Measurements from ENCODE around the gene COPE. TPM values are rescaled to one million over a fixed set of nuclear protein-coding genes. Genes with fewer than 3 reads are reported as not detected.

COPE gene
- total RNA-seq, 1 experiment from 2014 or later = 408 TPM

DNA sequence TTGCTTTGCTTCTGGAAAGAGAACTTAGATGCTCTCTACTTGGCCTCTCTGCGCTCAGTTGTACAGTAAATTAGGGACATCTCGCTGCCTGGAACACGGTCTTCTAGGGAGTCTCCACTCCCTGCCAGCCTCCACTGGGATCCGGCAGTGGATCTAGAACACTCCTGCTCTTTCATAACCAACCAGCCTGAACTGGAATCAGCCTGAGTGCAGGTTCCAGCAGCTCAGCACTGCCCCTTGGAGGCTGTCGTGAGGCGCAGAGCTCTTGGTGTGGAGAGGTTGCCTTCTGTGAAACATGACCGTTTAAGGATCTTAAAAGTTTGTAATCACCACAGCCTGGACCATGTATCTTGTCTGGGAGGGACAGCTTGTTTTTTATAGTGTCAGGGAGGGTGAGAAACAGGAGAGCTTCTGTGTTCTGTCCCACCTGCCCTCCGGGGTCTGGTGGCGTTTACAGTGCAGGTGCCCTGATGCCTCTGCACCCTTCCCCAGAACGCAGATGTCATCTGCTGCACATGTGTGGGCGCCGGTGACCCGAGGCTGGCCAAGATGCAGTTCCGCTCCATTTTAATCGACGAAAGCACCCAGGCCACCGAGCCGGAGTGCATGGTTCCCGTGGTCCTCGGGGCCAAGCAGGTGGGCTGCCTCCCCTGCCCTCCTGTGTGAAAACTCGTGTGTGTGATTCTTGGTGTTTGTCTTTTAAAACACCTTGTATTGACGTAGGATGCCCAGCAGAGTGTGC, 62.6 kb downstream of the COPE start:
- intact Hi-C loops (cut with micrococcal nuclease) = no loop called here
- peak; percentile 30 for DNase-seq
- Histone ChIP-seq H3K4me3 (ENCODE audit: low read length) (no peak overlapping the region), H3F3A (ENCODE audit: low read length, unreplicated experiment) (no peaks in the 10 kb centered on the region), H3K9me3 (ENCODE audit: low read length) (no peaks in the 10 kb centered on the region), H3K79me2 (ENCODE audit: low read length) (no peaks in the 10 kb centered on the region), H3K27me3 (ENCODE audit: low read length) (no peaks in the 10 kb centered on the region), H3K9ac (ENCODE audit: low read length) (no peak overlapping the region), H3K4me2 (ENCODE audit: low read length) (no peak overlapping the region), H3K36me3 (ENCODE audit: low read depth, low read length) (peaks cover 76% of the 10 kb centered on the region), H3K9me2 (replicated peaks; ENCODE audit: low read length) (no peaks in the 10 kb centered on the region), H2AFZ (ENCODE audit: low read length) (no peak overlapping the region), H3K4me1 (ENCODE audit: insufficient read depth, low read length) (no peaks in the 10 kb centered on the region), H4K20me1 (ENCODE audit: low read length) (0 out of 2 replicates have a peak, but pooled peaks cover 5% of the 10 kb centered on the region), H3K27ac (ENCODE audit: low read length) (no peak overlapping the region)
- peak; percentile 70 for ATAC-seq
- no TSS peak for BruUV-seq (replicated peaks)
- POLR2A ChIA-PET (ENCODE audit: unreplicated experiment) = no interaction called here
- CTCF ChIA-PET = interaction anchor here (0.6 kb wide), 1 partner anchor 24 kb away, joined by 5 read pairs; no protein-coding TSS in a partner anchor
- TF ChIP-seq, protein P1, sequence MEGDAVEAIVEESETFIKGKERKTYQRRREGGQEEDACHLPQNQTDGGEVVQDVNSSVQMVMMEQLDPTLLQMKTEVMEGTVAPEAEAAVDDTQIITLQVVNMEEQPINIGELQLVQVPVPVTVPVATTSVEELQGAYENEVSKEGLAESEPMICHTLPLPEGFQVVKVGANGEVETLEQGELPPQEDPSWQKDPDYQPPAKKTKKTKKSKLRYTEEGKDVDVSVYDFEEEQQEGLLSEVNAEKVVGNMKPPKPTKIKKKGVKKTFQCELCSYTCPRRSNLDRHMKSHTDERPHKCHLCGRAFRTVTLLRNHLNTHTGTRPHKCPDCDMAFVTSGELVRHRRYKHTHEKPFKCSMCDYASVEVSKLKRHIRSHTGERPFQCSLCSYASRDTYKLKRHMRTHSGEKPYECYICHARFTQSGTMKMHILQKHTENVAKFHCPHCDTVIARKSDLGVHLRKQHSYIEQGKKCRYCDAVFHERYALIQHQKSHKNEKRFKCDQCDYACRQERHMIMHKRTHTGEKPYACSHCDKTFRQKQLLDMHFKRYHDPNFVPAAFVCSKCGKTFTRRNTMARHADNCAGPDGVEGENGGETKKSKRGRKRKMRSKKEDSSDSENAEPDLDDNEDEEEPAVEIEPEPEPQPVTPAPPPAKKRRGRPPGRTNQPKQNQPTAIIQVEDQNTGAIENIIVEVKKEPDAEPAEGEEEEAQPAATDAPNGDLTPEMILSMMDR (conservative IDR thresholded peaks at IDR 0.05; ENCODE audit: low read depth, low read length) = peak; percentile 54
- TF ChIP-seq EZH2 (IDR thresholded peaks at IDR 0.05; ENCODE audit: low read length, unreplicated experiment) (no peak), EZH2phosphoT487 (IDR thresholded peaks at IDR 0.05; ENCODE audit: borderline replicate concordance, low read length) (no peak)

DNA sequence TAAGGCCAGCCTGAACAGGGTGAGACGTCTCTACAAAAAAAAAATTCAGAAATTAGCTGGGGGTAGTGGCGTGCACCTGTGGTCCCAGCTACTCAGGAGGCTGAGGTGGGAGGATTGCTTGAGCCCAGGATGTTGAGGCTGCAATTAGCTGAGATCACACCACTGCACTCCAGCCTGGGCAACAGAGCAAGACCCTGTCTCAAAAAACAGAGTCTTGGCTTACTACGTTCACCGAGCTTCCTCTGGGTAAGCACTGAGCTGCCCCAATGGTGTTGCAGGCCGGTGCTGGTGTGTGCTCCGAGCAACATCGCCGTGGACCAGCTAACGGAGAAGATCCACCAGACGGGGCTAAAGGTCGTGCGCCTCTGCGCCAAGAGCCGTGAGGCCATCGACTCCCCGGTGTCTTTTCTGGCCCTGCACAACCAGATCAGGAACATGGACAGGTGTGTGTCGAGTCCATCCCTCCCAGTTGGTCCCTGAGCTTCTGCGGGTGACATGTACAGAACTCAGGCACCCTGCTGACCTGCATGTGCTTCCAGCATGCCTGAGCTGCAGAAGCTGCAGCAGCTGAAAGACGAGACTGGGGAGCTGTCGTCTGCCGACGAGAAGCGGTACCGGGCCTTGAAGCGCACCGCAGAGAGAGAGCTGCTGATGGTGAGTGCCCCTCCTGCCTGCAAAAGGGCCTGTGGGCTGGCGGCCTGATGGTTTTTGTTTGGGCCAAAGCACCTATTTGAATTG, 63.4 kb downstream of the COPE start:
- BruUV-seq (replicated peaks) = no TSS peak
- H3K79me2 ChIP-seq (ENCODE audit: low read length) = no peaks in the 10 kb centered on the region; the same call in 1 of the 2 replicates
- no peak overlapping the region for H3K4me3 ChIP-seq (ENCODE audit: low read length)
- no peaks in the 10 kb centered on the region for H3F3A ChIP-seq (ENCODE audit: low read length, unreplicated experiment)
- no peak overlapping the region for H3K27ac ChIP-seq (ENCODE audit: low read length)
- no peak for ATAC-seq
- H3K4me2 ChIP-seq (ENCODE audit: low read length) = no peak overlapping the region
- POLR2A ChIA-PET (ENCODE audit: unreplicated experiment) = no interaction called here
- H3K9ac ChIP-seq (ENCODE audit: low read length) = no peak overlapping the region
- intact Hi-C loops (cut with micrococcal nuclease) = no loop called here
- no peaks in the 10 kb centered on the region for H3K4me1 ChIP-seq (ENCODE audit: insufficient read depth, low read length)
- TF ChIP-seq, protein P1 (conservative IDR thresholded peaks at IDR 0.05; ENCODE audit: low read depth, low read length) = no peak
- TF ChIP-seq EZH2phosphoT487 (IDR thresholded peaks at IDR 0.05; ENCODE audit: borderline replicate concordance, low read length) (no peak), EZH2 (IDR thresholded peaks at IDR 0.05; ENCODE audit: low read length, unreplicated experiment) (no peak)
- CTCF ChIA-PET = interaction anchor here (0.6 kb wide), 1 partner anchor 24 kb away, joined by 5 read pairs; no protein-coding TSS in a partner anchor
- H3K27me3 ChIP-seq (ENCODE audit: low read length) = no peaks in the 10 kb centered on the region
- H3K36me3 ChIP-seq (ENCODE audit: low read depth, low read length) = peaks cover 77% of the 10 kb centered on the region
- H2AFZ ChIP-seq (ENCODE audit: low read length) = no peak overlapping the region
- 0 out of 2 replicates have a peak, but pooled peaks cover 5% of the 10 kb centered on the region for H4K20me1 ChIP-seq (ENCODE audit: low read length)
- DNase-seq = no peak
- H3K9me2 ChIP-seq (replicated peaks; ENCODE audit: low read length) = no peaks in the 10 kb centered on the region
- H3K9me3 ChIP-seq (ENCODE audit: low read length) = no peaks in the 10 kb centered on the region

Measured in PC-3 (cell line).